GM21737 (cell line): ENCODE data around the gene HTR3B.
"Not testable (repeated sequence)": the region's sequence is repeated elsewhere in the genome, so short reads cannot be mapped to it uniquely, and the experiment has no call there.

Source experiments
- ATAC-seq: cut with Tn5 transposase; IDR thresholded peaks from one replicate; pipeline ENCODE4 v1.9.1; 2021; ENCODE audit warnings: mild to moderate bottlenecking, moderate library complexity; ENCODE audit not compliant: unreplicated experiment

Gene HTR3B

GRCh38 chr11:113881856-113882255 is 22.7 kb upstream of the HTR3B start:
- no peak for ATAC-seq

GRCh38 chr11:113884361-113884836 is 20.2 kb upstream of the HTR3B start:
- no peak for ATAC-seq

DNA sequence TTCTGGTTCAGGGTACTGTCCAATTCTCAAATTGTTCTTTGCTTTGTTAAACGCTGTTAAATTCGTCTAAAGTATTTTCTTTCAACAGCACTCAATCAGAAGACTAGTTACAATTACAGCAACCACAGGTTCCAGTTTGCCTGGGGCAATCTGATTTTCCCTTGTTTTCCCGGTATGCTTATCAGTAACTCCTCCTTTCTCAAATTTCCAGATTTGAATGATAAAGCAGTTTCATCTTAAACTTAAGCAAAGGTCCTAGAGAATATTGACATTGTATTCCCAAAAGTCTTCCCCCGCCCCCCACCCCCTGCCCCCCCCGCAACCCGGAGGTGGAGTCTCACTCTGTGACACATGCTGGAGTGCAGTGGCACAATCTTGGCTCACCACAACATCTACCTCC is 18.7 kb upstream of the HTR3B start:
- no peak for ATAC-seq

DNA sequence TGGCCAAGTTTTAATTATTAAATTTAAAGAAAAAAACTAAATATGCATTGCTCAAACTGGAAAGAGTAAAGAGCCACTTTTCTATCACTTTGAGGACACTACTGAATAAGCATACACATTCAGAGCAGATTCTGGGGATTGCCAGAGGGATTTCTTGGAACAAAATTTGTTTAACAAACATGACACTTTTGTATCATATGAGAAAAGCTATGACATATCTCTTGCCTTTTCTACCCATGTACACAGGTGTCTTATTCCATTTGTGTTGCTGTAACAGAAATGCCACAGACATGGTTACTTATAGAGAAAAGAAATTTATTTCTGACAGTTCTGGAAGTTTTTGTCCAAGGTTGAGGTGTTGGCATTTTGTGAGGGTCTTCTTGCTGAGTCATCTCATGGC is 15.7 kb upstream of the HTR3B start:
- no peak for ATAC-seq

- ATAC-seq = no peak
Observed at GRCh38 chr11:113894421-113894996, 10.1 kb upstream of the HTR3B start.

- no peak for ATAC-seq
Observed at GRCh38 chr11:113895367-113896155, 9.0 kb upstream of the HTR3B start.

DNA sequence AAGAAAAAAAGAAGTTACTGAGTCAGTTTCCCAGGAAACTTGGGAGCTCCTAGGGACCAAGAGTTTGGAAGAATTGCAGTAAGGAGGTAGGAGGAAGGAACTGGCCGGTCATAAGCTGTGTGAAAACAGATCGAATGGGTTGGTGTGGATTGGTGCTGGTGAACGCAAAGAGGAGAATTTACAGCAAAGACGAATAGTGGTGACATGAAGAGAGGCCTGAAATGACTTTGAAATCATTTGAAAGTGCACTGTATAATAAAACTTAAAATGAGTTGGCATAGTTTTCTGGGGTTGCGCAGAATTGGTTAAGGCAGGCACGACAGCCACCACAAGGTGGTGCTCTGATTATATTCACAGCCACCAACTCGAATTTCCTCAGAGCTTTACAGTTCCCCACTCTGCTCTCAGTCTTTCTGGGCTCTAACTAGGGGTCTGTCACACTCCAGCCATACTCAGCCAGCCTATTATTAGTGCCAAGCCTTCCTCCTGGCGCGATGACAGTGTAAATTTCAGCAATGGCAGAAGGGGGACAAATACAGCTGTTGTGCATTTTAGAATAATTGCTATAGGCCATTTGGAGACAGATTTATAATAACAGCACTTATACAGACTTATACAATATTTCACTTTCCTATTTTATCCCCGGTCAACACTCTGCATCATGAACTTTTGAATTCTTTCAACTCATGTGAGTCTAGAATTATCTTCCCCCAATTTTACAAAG is 8.3 kb upstream of the HTR3B start:
- ATAC-seq = no peak

- no peak for ATAC-seq
Observed at GRCh38 chr11:113901141-113901540, 3.5 kb upstream of the HTR3B start.

- ATAC-seq = no peak
Observed at GRCh38 chr11:113906038-113906437, 1.4 kb downstream of the HTR3B start.

DNA sequence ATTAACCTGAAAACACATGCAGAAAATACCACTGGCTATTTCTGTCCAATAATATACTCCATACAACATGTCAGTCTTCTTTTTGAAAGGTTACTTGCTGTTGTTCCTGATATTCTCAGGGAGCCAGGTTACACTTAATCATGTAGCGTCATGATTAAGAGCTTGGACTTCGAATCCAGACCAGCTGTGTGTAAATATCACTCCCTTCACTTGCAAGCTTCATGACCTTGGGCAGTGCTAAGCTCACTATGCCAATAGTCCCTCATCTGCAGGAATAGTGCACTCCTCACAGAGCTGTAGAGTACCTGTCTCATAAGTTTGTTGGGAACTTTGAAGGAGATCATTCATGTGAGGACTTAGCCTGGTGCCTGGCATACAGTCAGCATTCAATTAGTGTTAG is 1.9 kb downstream of the HTR3B start:
- ATAC-seq = no peak

DNA sequence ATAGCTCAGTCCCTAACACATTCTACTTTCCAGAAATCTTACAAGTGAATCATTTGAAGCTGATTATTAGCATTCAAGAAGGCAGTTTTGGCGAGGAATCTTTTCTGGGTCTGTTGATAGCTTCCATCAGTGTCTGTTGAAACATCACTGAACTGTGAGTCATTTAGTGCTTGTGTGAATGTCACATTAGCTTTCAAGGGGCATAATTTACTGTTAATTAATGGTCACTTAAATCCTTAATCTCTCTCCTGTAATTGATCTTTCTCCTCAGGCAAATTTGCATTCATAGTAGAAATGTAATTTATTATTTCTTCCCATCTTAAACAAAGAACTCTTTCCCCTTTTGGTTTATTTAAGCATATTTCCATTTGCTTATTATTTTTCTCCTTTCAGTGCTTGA is 2.6 kb downstream of the HTR3B start:
- no peak for ATAC-seq

GRCh38 chr11:113907681-113908080 is 3.1 kb downstream of the HTR3B start:
- ATAC-seq = no peak

- ATAC-seq = no peak
Observed at GRCh38 chr11:113908098-113908497, 3.5 kb downstream of the HTR3B start.

- not testable (repeated sequence) for ATAC-seq
Observed at GRCh38 chr11:113911491-113911890, 6.9 kb downstream of the HTR3B start.

DNA sequence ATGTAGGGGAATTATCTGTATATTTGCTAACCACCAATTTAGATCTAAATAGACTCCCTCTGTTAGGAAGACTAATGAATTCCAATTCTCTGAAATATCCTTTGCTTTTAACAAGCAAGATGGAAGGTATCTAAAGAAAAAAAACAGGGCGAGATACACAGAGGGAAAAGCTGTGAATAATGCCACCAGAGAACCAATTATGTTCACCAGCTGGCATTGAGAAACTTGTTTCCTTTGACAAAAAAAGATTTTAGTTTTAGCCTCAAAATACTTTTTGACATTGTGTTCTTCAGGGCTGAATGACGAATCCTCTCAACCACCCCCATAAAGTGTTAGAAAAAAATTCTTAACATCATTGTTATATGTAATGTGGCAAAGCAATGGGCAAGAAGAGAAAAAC is 19.0 kb downstream of the HTR3B start:
- no peak for ATAC-seq

DNA sequence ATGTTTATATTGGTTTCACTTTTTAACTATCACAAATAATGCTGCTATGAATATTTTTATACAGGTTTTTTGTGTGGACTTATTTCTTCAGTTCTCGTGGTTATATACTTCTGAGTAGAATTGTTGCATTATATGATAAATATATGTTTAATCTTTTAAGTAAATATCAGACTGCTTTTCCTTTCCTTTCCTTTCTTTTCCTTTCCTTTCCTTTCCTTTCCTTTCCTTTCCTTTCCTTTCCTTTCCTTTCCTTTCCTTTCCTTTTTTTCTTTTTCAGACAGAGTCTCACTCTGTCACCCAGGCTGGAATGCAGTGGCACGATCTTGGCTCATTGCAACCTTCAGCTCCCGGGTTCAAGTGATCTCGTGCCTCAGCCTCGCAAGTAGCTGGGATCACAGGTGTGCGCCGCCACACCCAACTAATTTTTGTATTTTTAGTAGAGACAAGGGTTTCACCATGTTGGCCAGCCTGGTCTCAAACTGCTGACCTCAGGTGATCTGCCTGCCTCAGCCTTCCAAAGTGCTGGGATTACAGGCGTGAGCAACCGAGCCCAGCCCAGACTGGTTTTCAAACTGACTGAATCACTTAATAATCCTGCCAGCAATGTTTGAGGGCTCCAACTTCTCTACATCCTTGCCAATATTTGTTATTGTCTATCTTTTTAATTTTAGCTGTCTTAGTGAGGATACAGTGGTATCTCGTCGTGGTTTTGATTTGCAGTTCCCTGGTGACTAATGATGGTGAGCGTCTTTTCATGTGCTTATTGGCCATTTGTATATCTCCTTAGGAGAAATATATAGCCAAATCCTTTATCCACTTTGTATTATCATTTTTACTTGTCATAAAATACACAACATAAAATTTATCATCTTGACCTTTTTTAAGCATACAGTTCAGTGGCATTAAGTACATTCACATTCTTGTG is 21.9 kb downstream of the HTR3B start:
- no peak for ATAC-seq

- no peak for ATAC-seq
Observed at GRCh38 chr11:113928311-113928710, 23.7 kb downstream of the HTR3B start.

GRCh38 chr11:113932788-113933187 is 28.2 kb downstream of the HTR3B start:
- no peak for ATAC-seq

DNA sequence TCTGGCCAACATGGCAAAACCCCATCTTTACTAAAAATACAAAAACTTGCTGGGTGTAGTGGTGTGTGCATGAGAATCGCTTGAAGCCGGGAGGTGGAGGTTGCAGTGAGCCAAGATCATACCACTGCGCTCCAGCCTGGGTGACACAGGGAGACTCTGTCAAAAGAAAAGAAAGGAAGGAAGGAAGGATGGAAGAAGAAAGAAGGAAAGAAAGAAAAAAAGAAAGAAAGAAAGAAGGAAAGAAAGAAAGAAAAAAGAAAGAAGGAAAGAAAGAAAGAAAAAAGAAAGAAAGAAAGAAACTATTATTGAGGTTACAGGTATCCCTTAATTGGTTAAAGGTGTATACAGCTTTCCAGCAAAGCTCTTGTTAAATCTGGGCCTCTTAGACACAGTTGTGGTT is 29.6 kb downstream of the HTR3B start:
- not testable (repeated sequence) for ATAC-seq

DNA sequence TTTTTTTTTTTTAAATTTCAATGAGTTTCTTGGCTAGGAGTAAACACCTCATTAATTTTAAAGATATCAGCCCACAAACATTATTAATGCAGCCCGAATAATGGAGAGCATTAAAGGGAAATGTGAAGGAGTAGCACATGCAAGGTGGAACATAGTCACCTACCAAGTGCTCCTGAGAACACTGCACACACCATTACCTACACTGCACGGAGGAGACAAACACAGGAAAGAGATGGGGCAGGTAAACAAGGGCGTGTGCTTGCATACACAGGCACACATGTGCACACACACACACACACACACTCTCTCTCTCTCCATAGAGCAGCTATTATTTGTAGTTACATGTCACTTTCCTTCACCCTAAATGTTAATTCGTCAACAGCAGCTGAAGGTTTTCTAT is 30.2 kb downstream of the HTR3B start:
- ATAC-seq = no peak

GRCh38 chr11:113935858-113936257 is 31.3 kb downstream of the HTR3B start:
- ATAC-seq = no peak
